NCI-H345 treated with DMSO at 0.1 percent for 48 hours (cell line): ENCODE results near the gene SEPTIN2.
"Not testable (repeated sequence)": the region's sequence is repeated elsewhere in the genome, so short reads cannot be mapped to it uniquely, and the experiment has no call there.

ENCODE experiments used
- DNase-seq: peaks from one replicate; lab custom pipeline; 2025; ENCODE audit not compliant: unreplicated experiment; lab: John Stamatoyannopoulos, UW

SEPTIN2 gene

GRCh38 chr2:241379481-241380480 lies 64.1 kb downstream of the SEPTIN2 start:
- no peak for DNase-seq

- no peak for DNase-seq
Measured at GRCh38 chr2:241381872-241382271, 66.1 kb downstream of the SEPTIN2 start.

- not testable (repeated sequence) for DNase-seq
Measured at GRCh38 chr2:241385450-241385849, 69.7 kb downstream of the SEPTIN2 start.

GRCh38 chr2:241386519-241386918 lies 70.8 kb downstream of the SEPTIN2 start:
- DNase-seq: no peak

GRCh38 chr2:241389697-241390096 lies 74.0 kb downstream of the SEPTIN2 start:
- DNase-seq: no peak

- DNase-seq: no peak
Measured at GRCh38 chr2:241390301-241391206, 74.8 kb downstream of the SEPTIN2 start.

- DNase-seq: no peak
Measured at GRCh38 chr2:241391892-241392665, 76.4 kb downstream of the SEPTIN2 start.

- not testable (repeated sequence) for DNase-seq
Measured at GRCh38 chr2:241392753-241393152, 77.0 kb downstream of the SEPTIN2 start.

- no peak for DNase-seq
Measured at GRCh38 chr2:241393524-241394196, 77.9 kb downstream of the SEPTIN2 start.

GRCh38 chr2:241396809-241397208 lies 81.1 kb downstream of the SEPTIN2 start:
- not testable (repeated sequence) for DNase-seq

- DNase-seq: no peak
Measured at GRCh38 chr2:241399941-241400922, 84.5 kb downstream of the SEPTIN2 start.
